GM12873 (cell line): ENCODE data around the gene KRAS.

ENCODE experiments used
- CTCF ChIP-seq: IDR thresholded peaks from 2 replicates; pipeline ENCODE4 v1.5.1; 2012; ENCODE audit warnings: low read depth, mild to moderate bottlenecking, moderate library complexity, low read length, control low read depth; ENCODE audit not compliant: insufficient read depth; ENCODE audit errors: missing control alignments

KRAS gene

DNA sequence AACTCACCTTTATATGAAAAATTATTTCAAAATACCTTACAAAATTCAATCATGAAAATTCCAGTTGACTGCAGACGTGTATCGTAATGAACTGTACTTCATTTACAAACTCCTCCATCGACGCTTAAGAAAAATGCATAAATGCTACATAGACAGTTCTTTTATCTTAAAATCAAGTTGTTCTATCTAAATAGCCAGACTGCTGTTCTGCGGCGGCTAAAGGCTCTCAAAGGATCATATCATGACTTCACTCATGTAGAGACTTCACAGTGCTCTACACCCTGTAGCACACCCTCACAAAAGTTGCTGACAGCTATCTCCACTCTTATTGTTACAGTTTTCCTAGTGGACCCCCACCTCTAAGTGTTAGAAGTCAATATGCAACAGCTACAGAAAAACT lies 5.2 kb downstream of the KRAS start:
- no peak for TF ChIP-seq CTCF

DNA sequence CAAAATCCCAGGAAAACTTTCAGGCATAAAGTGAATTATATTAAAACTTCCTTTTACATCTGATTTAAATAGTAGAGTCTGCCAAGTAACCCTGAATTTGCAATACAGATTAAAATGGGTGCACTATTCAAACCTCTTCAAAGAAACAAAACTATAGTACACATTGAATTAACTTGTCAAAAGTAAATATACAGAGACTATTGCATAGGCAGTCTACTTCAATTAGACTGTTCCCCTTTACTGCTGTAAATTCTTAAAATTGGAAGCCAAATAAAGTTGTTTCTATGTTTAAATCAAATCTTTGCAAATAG lies 7.1 kb downstream of the KRAS start:
- no peak for TF ChIP-seq CTCF

DNA sequence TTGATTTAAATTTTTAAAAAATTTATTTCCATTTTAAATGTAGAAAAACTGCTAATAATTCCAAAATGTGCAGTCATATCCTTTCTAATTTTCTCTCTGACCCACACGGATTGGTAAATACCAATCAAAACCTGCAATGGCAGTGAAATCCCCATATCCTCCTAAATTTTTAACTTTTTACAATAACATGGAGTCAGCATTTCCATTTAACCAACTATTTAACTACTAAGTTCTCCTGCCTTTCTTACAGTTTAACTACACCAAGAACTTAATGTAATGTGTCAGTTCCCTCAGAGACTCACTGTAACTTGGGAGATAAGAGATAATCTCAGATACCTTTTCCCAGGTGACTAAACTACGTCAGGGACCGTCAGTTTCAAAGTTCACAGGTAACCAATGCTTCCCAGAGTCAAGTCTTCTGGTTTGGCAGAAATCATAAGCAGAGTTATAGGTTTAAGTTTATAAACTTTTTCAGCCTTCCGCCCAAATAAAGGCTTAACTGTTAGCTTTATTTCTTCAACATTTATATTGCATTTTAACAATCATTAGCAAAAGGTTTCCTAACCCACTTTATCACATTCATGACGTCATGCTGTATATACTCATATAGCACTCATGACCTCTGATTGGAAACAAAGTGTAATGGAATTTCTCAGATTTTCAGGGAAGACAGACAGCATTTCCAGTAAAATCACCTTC lies 7.6 kb downstream of the KRAS start:
- TF ChIP-seq CTCF, result no peak

DNA sequence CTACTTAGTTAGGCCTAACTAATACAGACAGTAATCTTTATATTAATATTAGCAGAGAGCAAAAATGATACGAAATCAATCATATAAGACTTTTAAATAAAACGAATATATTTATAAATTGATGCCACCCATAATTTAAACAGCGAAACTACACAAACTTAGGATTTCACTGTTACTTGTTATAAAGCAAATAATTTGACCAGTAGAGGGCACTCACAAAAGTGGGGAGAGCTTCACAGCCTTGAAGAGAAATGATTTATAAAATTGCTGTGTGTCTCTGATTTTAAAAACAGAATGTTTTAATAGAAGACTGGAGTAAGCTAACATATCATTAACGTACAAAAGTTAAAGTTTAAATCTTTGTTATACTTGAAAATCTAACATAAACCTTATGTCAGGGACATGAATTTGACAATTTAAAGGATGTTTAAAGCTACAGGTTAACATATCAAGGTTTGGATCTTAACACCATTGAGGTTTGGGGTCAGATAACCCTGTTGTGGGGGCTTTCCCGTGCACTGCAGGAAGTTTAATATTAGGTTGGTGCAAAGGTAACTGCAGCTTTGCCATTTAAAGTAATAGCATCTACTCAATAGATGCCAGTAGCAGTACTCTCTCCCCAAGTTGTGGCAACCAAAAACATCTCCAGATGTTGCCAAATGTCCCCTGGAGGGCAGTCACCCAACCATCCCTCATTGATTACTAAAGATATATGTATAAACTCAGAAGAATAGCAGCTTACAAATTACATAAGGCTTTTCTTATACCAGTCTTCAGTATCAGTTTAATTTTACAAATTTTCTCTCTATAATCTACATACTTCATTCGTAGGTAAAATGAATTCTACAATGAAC lies 9.3 kb downstream of the KRAS start:
- peak; percentile 49 for TF ChIP-seq CTCF

GRCh38 chr12:25236626-25237025 lies 14.1 kb downstream of the KRAS start:
- no peak for TF ChIP-seq CTCF

DNA sequence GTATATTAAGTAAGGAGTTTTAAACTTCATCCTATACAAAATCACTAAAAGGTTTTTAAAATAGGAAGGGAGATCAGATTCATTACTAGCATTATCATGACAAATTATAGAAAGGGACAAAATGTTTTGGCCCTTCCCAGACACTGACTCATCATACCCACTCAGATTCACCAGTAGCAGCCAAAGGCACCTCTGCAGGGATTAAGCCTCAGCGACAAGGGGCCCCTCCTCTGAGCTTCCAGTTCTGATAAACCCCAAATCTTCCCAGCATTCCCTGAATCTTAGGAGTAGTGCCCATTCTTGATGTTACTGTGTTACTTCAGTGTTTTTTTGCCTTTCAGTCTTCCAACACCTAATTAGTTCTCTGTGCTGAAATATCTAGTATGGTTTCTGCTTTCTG lies 14.5 kb downstream of the KRAS start:
- TF ChIP-seq CTCF, result no peak

GRCh38 chr12:25213338-25213737 lies 37.4 kb downstream of the KRAS start:
- TF ChIP-seq CTCF, result no peak
